Smooth muscle cell (in vitro differentiated cells): ENCODE results near the gene CCDC148. TPM values are rescaled to one million over a fixed set of nuclear protein-coding genes. Genes with fewer than 3 reads are reported as not detected.

Source experiments
- DNase-seq: peaks from one replicate; lab custom pipeline; 2025; ENCODE audit not compliant: unreplicated experiment; lab: John Stamatoyannopoulos, UW
- H2AFZ ChIP-seq: fragments of 200-600 bp; sonication (generic); 2 replicates; pipeline ENCODE4 v1.6.0; 2016; ENCODE audit warnings: antibody characterized with exemption, low read depth, mild to moderate bottlenecking
- H3F3A ChIP-seq: fragments of 200-600 bp; sonication (generic); 2 replicates; pipeline ENCODE4 v1.6.0; 2017; ENCODE audit warnings: antibody characterized with exemption, low read depth
- H3K27ac ChIP-seq: fragments of 200-600 bp; sonication (generic); 2 replicates; pipeline ENCODE4 v1.5.1; 2016; ENCODE audit warnings: low read depth, mild to moderate bottlenecking
- H3K27me3 ChIP-seq: fragments of 200-600 bp; sonication (generic); 2 replicates; pipeline ENCODE4 v1.6.1; 2016; ENCODE audit warnings: low read depth, mild to moderate bottlenecking
- H3K36me3 ChIP-seq: fragments of 200-600 bp; sonication (generic); 2 replicates; pipeline ENCODE4 v1.5.1; 2016; ENCODE audit warnings: low read depth
- H3K4me1 ChIP-seq: fragments of 200-600 bp; sonication (generic); 2 replicates; pipeline ENCODE4 v1.5.1; 2016; ENCODE audit warnings: low read depth
- H3K4me2 ChIP-seq: fragments of 200-600 bp; sonication (generic); 2 replicates; pipeline ENCODE4 v1.6.0; 2016; ENCODE audit warnings: mild to moderate bottlenecking
- H3K4me3 ChIP-seq: fragments of 200-600 bp; sonication (generic); 2 replicates; pipeline ENCODE4 v1.5.1; 2016; ENCODE audit warnings: mild to moderate bottlenecking
- H3K79me2 ChIP-seq: fragments of 200-600 bp; sonication (generic); 2 replicates; pipeline ENCODE4 v1.6.0; 2016; ENCODE audit warnings: low read depth, mild to moderate bottlenecking
- H3K9ac ChIP-seq: fragments of 200-600 bp; sonication (generic); 2 replicates; pipeline ENCODE4 v1.6.0; 2016; ENCODE audit warnings: low read depth
- H3K9me3 ChIP-seq: fragments of 200-600 bp; sonication (generic); replicated peaks from 2 replicates; pipeline ENCODE4 v1.5.1; 2016; ENCODE audit warnings: low read depth
- H4K20me1 ChIP-seq: fragments of 200-600 bp; sonication (generic); 2 replicates; pipeline ENCODE4 v1.6.0; 2016; ENCODE audit warnings: low read depth
- WGBS: methylation state at CpG from one replicate; pipeline ENCODE4 v1.1.7; 2016; ENCODE audit warnings: low lambda C conversion rate; 5-methylcytosine and 5-hydroxymethylcytosine counted together
- polyA plus RNA-seq: library from polyadenylated mRNA; unstranded; fragments of >200 nt; fragmentation: Nextera tagmentation; extraction: Ambion mirVana; gene quantifications from 2 replicates; pipeline ENCODE4 v1.2.1, GENCODE V29; 2016
- total RNA-seq: library from RNA; depleted of rRNA; stranded (reverse); fragments of >200 nt; gene quantifications from 2 replicates; pipeline ENCODE4 v1.2.3, GENCODE V29; 2014
- TF ChIP-seq, protein P1 (sequence below): fragments of 200-600 bp; sonication (generic); IDR thresholded peaks from 2 replicates; pipeline ENCODE4 v1.5.1; 2017; ENCODE audit warnings: borderline replicate concordance, mild to moderate bottlenecking, antibody characterized with exemption; ENCODE audit not compliant: insufficient read depth, poor library complexity, severe bottlenecking

The CCDC148 gene
- total and polyA plus RNA-seq, 2 experiments from 2014 or later, result 0.09 TPM; not detected in 1

DNA sequence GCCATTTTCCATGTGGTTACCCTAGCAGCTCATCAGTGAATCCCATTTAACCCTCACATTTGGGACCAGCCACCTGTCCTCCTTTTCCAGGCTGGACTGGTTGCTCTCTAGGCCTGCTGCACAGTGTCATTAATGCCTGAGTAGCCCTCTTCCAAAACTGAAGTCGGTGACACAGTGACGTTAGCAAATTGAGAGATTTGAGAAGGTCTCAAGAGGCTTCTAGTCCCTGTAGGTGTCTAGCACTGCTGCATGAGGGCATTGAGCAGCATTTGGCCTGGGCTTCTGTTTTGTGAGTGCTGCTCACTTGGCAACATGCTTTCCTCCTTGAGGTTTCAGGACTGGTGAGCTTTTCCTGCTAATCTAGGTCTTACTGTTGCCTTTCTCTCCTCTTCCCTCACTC lies 36.9 kb upstream of the CCDC148 start:
- WGBS, result 69% methylated on average over 2 of the region's 2 CpGs

GRCh38 chr2:158491072-158491471 lies 34.5 kb upstream of the CCDC148 start:
- peaks cover 37% of the 10 kb centered on the region for H4K20me1 ChIP-seq
- H3F3A ChIP-seq, result peaks cover 6% of the 10 kb centered on the region
- no peak overlapping the region for H2AFZ ChIP-seq
- H3K27me3 ChIP-seq, result no peaks in the 10 kb centered on the region
- H3K4me1 ChIP-seq, result peaks cover 36% of the 10 kb centered on the region
- H3K27ac ChIP-seq, result no peak overlapping the region
- TF ChIP-seq, protein P1, sequence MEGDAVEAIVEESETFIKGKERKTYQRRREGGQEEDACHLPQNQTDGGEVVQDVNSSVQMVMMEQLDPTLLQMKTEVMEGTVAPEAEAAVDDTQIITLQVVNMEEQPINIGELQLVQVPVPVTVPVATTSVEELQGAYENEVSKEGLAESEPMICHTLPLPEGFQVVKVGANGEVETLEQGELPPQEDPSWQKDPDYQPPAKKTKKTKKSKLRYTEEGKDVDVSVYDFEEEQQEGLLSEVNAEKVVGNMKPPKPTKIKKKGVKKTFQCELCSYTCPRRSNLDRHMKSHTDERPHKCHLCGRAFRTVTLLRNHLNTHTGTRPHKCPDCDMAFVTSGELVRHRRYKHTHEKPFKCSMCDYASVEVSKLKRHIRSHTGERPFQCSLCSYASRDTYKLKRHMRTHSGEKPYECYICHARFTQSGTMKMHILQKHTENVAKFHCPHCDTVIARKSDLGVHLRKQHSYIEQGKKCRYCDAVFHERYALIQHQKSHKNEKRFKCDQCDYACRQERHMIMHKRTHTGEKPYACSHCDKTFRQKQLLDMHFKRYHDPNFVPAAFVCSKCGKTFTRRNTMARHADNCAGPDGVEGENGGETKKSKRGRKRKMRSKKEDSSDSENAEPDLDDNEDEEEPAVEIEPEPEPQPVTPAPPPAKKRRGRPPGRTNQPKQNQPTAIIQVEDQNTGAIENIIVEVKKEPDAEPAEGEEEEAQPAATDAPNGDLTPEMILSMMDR, result no peak
- no peaks in the 10 kb centered on the region for H3K9me3 ChIP-seq
- 97% methylated on average over 4 of the region's 4 CpGs for WGBS
- no peak overlapping the region for H3K4me2 ChIP-seq
- no peak overlapping the region for H3K4me3 ChIP-seq
- H3K9ac ChIP-seq, result no peak overlapping the region
- no peak for DNase-seq
- H3K36me3 ChIP-seq, result no peaks in the 10 kb centered on the region
- H3K79me2 ChIP-seq, result peaks cover 53% of the 10 kb centered on the region

More for the DNA sequence above, 36.9 kb upstream of the CCDC148 start:
- H3K27ac ChIP-seq, result no peak overlapping the region
- H4K20me1 ChIP-seq, result peaks cover 36% of the 10 kb centered on the region
- H3K9ac ChIP-seq, result no peak overlapping the region
- TF ChIP-seq, protein P1, result no peak
- no peak overlapping the region for H2AFZ ChIP-seq
- H3K79me2 ChIP-seq, result peaks cover 53% of the 10 kb centered on the region
- H3K36me3 ChIP-seq, result no peaks in the 10 kb centered on the region
- H3K4me1 ChIP-seq, result peaks cover 30% of the 10 kb centered on the region
- H3K4me2 ChIP-seq, result no peak overlapping the region
- H3K9me3 ChIP-seq, result no peaks in the 10 kb centered on the region
- H3F3A ChIP-seq, result no peaks in the 10 kb centered on the region
- no peak for DNase-seq
- no peaks in the 10 kb centered on the region for H3K27me3 ChIP-seq
- H3K4me3 ChIP-seq, result no peak overlapping the region

GRCh38 chr2:158489366-158490112 lies 33.0 kb upstream of the CCDC148 start:
- peaks cover 48% of the 10 kb centered on the region for H3K79me2 ChIP-seq
- no peaks in the 10 kb centered on the region for H3K27me3 ChIP-seq
- H4K20me1 ChIP-seq, result peaks cover 37% of the 10 kb centered on the region
- H3K36me3 ChIP-seq, result no peaks in the 10 kb centered on the region
- no peak overlapping the region for H3K27ac ChIP-seq
- DNase-seq, result no peak
- peaks cover 8% of the 10 kb centered on the region for H3F3A ChIP-seq
- H3K4me3 ChIP-seq, result no peak overlapping the region
- no peak overlapping the region for H2AFZ ChIP-seq
- H3K4me1 ChIP-seq, result peaks cover 36% of the 10 kb centered on the region
- H3K9me3 ChIP-seq, result no peaks in the 10 kb centered on the region
- 48% methylated on average over 6 of the region's 6 CpGs for WGBS
- H3K9ac ChIP-seq, result no peak overlapping the region
- TF ChIP-seq, protein P1, result no peak
- no peak overlapping the region for H3K4me2 ChIP-seq
